Middle frontal gyrus (tissue), 1 donor: ENCODE results near the gene GLRX3.

ENCODE experiments used
- DNase-seq: peaks from one replicate; pipeline ENCODE4 v3.0.0-alpha.2; 2015; ENCODE audit warnings: low spot score; ENCODE audit errors: extremely low spot score

GLRX3 gene

DNA sequence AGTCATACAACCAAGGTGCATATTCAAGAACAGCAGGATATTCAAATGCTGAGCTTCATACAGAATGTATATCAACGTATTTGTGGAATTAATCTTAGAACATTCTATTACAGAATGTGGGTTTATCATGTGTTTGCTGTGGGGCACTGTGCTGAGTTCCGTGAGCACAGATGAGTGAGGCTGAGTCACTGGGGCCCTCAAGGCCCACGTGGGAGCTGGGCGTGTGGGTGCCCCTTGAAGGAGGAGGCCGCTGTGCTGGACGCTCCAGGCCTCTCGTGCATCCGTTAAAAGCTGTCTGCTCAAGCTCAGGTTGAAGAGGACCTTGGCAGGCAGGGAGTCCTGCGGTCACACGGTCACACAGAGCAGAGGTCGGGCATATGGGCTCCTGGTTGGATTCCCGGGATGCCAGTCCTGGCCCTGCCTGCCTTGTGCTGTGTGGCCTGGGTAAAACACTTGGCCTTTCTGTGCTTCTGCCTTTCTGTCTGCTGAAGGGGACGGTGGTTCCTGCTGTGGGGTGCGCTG lies 70.1 kb downstream of the GLRX3 start:
- no peak for DNase-seq

DNA sequence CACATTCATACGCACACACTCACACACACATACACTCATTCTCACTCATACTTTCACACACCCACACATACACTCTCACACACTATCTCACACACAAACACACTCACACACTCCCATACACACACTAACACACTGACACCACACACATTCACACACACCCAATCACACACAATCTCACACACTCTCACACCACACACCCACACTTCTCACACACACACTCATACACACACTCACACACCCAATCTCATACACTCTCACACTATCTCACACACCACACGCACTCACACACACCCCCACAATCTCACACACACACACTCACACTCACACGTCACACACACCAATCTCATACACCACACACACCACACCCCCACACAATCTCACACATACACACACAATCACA lies 71.0 kb downstream of the GLRX3 start:
- DNase-seq, result no peak

DNA sequence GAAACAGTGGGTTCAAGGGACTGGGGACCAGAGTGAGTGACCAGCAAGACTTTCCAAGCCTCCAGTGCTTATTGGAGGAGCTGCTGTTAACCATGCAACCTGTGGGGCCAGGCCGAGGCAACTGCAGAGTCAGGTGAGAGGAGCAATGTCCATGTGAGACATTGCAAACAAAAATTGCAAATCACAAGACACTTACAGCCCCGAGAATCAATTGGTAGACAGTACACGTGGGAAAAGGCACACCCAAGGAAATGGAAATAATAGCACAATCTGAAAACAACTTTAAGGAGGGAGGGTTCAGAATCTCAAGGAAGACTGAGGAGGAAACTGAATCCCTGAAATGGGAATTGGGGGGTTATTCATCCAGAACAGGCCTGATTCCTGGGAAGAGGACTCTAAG lies 72.6 kb downstream of the GLRX3 start:
- DNase-seq, result no peak

- no peak for DNase-seq
Observed at GRCh38 chr10:130212746-130213145, 76.6 kb downstream of the GLRX3 start.

GRCh38 chr10:130213286-130214080 lies 77.3 kb downstream of the GLRX3 start:
- DNase-seq, result no peak

DNA sequence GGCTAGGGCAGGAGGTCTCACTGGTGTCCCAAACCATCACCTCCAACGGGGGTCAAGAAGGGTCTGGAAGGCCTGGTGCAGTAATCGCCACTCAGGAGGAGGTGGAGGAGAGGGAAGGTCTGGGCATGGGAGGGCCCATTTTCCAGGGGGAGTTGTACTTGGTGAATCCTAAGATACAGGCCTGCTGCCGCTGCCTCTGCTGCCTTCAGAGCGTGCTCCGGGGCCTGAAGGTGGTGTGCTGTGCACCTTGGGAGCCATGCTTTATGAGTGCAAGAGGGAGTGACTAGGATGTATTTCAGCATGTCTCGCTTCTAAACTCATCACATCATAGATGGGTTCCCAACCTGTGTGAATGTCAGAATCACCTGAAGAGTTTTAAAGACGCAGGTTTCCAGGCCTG lies 78.2 kb downstream of the GLRX3 start:
- no peak for DNase-seq

DNA sequence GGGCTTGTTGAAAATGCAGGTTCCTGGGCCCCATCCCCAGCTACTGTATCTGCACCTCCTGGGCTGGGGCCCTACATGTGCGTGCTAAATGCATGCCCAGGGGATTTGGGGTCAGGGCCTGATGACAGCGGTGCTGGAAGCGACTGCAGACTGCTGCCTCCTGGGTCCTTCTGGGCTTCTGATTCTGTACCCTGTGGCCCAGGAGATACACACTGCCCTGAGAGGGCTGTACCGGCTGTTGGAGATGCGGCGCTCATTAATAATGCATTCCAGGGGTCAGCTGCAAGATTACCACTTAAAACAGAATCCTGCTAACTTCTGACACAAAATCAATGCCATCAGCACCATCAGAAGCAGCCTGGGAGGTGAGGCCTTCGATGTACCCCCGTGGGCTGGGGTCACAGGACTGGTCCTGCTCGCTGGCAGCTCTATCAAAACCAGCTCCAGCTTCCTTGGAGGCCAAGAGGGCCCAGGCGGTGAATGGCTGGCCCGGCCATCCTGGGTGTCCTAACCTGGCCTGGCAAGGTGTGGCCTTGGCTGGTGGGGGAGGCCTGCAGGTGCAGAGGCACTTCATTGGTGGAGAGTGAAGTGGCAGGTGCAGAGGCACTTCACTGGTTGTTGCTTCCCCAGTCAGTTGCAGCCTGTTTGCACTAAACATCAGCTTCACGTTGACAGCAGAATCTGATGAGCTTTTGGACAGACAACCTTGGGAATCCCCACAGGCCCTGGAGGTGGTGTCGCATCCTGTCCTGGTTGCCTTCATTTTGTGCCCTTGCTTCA lies 79.2 kb downstream of the GLRX3 start:
- DNase-seq, result no peak

DNA sequence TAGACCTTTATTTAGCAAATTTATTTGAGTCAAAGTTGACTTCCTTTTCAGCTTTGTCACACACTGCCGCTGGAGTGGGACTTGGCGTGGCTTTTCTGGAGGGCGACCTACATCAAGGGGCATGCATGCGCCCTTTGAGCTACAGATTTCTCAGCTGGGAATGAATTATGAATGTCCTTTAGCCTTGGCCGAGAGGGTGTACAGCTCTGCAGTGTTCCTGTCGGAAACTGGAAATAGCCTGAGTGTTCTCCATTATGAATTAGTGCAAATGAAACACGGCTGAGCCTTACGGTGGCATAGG lies 79.7 kb downstream of the GLRX3 start:
- no peak for DNase-seq

DNA sequence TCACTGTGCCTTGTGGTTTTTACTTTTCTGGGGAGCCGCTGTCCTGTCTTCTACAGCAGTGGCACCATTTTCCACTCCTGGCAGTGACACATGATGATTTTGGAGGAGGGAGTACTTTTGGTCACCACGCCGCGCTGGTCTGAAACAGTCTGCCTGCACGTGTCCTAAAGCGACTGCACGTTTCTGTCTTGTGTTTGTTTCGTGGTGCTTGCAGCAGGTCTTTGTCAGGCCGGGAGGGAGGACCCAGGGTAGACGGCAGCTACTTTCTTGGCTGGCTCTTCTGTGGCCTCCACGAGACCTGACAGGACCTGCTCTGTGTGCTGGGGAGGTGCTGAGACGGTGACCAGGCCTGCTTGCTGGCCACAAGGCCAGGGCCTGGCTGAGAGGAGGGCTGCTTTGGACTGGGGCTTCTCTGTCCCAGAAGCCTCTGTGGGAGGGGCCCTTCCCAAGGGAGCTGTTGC lies 82.0 kb downstream of the GLRX3 start:
- no peak for DNase-seq

DNA sequence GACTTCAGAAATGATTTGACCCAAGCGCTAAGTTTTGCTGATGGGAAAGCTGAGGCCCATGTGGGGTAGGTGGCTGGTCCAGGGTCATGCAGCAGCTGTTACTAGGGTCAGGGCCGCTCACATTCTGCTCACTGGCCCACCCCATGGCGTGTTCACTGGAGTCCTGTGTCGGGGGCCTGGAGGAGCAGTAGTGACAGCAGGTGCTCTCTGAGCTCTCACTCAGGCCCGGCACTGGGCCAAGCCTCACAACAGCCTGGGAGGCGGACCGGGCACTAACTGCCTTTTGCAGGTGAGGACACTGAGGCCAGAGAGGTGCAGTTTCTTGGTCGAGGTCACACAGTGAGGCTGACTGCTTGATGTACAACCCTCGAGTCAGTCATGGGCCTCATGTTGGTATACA lies 82.7 kb downstream of the GLRX3 start:
- no peak for DNase-seq

DNA sequence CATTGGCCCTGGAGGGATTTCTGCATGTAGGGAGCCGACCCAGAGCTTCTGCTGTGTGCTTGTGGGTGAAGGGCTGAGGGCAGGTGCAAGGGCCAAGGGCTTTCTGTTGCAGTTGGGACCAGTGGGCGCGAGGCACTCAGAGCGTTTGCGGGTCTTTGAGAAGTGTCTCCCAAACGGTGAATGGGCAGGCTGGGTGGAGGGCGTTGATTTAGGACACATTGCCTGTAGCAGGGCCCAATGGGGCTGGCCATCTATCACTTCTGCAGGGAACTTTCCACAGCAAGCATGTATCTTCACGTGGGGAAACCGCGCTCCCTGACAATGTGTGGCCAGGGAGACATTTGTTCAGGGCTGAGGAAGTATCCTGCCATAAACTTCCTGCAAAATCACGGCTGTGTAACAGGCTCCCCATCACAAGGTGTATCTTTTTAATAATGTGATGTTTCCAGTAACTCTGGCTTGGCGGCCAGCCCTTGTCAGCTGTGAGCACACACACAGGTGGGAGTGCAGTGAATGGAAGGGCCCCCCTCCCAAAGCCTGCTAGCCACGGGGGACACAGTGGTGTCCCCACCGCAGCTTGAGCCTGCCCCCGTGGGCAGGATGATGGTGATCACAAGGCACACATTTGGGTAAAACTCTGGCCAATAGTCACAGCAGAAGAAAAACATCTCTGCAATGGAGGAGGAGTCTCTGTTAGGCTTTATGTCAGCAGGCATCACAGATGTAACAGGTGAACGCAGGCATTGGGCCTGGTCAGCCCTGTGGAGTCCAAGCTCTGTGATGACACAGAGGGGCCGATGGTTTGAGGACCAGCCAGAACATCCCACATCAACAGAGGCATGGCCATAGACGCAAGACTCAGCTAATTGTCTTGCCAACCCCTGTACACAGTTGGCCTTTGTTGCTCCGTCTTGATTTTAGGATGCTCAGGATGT lies 84.3 kb downstream of the GLRX3 start:
- no peak for DNase-seq

- no peak for DNase-seq
Observed at GRCh38 chr10:130221456-130222375, 85.5 kb downstream of the GLRX3 start.

DNA sequence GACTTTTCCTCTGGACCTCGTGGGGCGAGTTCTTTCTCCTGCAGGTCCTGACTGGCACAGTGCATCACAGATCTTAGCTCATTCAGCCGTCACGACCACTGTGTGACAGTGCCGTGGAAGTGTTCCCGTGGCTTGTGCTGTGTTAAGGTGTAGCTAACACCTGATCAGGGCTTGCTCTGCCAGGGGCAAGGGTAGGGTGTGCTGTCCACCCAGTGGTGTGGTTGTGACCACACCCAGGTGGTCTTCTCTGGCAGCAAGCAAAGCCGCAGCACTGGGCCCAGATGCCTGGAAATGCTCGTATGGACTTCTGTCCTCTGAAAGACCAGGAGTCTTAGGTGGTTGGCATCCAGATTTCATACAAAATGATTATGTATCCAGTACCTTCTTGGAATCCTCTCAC lies 86.2 kb downstream of the GLRX3 start:
- DNase-seq, result no peak

DNA sequence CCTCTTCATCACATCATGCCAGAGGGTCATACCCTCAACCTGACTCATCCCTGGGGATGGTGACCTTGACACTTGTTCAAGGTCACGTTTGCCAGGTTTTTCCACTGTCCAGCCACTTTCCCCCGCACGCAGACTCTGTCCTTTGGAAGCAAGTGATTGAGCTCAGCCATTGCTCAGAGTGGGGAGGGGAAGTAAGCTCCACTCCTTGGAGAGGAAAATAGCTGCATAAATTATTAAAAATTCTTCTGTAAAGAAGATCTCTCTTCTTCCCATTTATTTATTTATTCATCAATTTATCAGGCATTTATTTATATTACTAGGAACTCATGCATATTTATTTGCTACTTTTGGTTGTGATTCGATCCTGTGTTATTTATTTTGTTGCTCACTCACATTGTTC lies 88.0 kb downstream of the GLRX3 start:
- DNase-seq, result no peak

DNA sequence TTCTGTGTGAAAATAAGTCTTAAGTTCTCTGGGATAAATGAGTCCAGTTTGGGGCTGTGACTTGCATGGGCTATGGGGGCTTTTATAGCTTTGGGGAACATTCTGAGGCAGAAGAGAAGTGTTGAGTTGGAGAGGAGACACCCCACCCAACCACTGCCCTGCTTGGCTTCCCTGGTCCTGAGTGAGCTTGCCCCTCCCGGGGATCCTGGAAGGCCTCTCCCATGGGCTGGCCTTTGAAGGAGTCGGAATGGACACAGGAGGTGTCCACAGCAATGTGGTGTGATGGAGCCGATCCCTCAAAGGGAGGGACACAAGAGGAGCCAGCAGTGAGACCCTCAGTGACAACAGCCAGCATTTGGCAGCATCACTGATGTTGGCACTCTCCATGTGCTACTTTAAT lies 89.8 kb downstream of the GLRX3 start:
- DNase-seq, result no peak

DNA sequence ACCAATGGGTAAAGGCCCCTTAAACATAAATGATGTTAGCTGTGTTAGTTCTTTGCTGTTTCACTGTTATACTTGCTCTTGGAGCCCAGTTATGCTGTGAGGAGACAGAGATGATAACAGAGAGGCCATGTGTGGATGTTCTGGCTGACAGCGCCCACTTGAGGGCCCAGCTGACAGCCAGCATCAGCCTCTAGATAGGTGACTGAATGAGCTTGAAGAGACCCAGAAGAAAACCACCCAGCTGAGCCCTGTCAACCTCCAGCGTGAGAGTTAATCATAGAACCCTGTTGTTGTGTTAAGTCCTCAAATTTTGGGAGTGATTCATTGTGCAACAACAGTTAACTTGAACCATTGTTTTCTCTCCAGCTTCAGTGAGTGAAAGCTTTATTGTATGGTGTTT lies 91.7 kb downstream of the GLRX3 start:
- no peak for DNase-seq
